WTC11 (cell line): ENCODE results near the gene NCAPD2. TPM values are rescaled to one million over a fixed set of nuclear protein-coding genes. Genes with fewer than 3 reads are reported as not detected.

Experiments
- ATAC-seq: fragments of 200-7000 bp; cut with Tn5 transposase; 2 replicates; pipeline ENCODE4 v1.10.0; 2021; ENCODE audit warnings: mild to moderate bottlenecking, moderate library complexity
- CTCF ChIA-PET: fragments of 300-600 bp; sonication (Branson Sonifier 250); formaldehyde crosslinking; loops from one replicate; lab custom pipeline; 2021; ENCODE audit warnings: antibody characterized with exemption; lab: Charles Lee
- POLR2A ChIA-PET: fragments of 350-600 bp; sonication (Branson Sonifier 250); formaldehyde crosslinking; loops from one replicate; lab custom pipeline; 2021; ENCODE audit warnings: antibody characterized with exemption; lab: Charles Lee
- DNase-seq: peaks from one replicate; pipeline ENCODE4 v3.0.0; 2021; ENCODE audit warnings: low spot score
- H3K27ac Mint-ChIP-seq: 2 replicates; pipeline ENCODE4 v1.8.0; 2021; ENCODE audit warnings: mixed read lengths
- H3K27me3 Mint-ChIP-seq: 2 replicates; pipeline ENCODE4 v1.8.0; 2021; ENCODE audit warnings: low read depth, mild to moderate bottlenecking, moderate library complexity, mixed read lengths
- H3K36me3 Mint-ChIP-seq: 2 replicates; pipeline ENCODE4 v1.8.0; 2021; ENCODE audit warnings: mixed read lengths
- H3K4me1 Mint-ChIP-seq: 2 replicates; pipeline ENCODE4 v1.8.0; 2022; ENCODE audit warnings: mixed read lengths
- H3K4me3 Mint-ChIP-seq: 2 replicates; pipeline ENCODE4 v1.8.0; 2021; ENCODE audit warnings: mild to moderate bottlenecking, moderate library complexity, mixed read lengths
- H3K9me3 Mint-ChIP-seq: 2 replicates; pipeline ENCODE4 v1.8.0; 2021; ENCODE audit warnings: mixed read lengths
- AR ChIP-seq: fragments of 250-450 bp; sonication (Bioruptor Pico); IDR thresholded peaks from 2 replicates; pipeline ENCODE4 v1.9.0; 2021; ENCODE audit warnings: mild to moderate bottlenecking
- ATF1 ChIP-seq: sonication (generic); formaldehyde crosslinking; IDR thresholded peaks from 2 replicates; pipeline ENCODE4 v1.8.1; 2023; ENCODE audit warnings: mild to moderate bottlenecking, moderate library complexity, missing genetic modification reagents
- CBFB ChIP-seq: sonication (generic); formaldehyde crosslinking; IDR thresholded peaks from 2 replicates; pipeline ENCODE4 v1.8.1; 2022; ENCODE audit warnings: mild to moderate bottlenecking, low read depth, missing genetic modification reagents
- CREM ChIP-seq: sonication (generic); formaldehyde crosslinking; IDR thresholded peaks from 2 replicates; pipeline ENCODE4 v1.8.1; 2022; ENCODE audit warnings: mild to moderate bottlenecking, missing genetic modification reagents, moderate library complexity
- ELF4 ChIP-seq: sonication (generic); formaldehyde crosslinking; IDR thresholded peaks from 2 replicates; pipeline ENCODE4 v1.8.1; 2022; ENCODE audit warnings: low read depth, mild to moderate bottlenecking, moderate library complexity, missing genetic modification reagents
- ESRRA ChIP-seq: sonication (generic); formaldehyde crosslinking; IDR thresholded peaks from 2 replicates; pipeline ENCODE4 v1.8.1; 2022; ENCODE audit warnings: mild to moderate bottlenecking, missing genetic modification reagents, borderline replicate concordance
- FOXJ3 ChIP-seq: sonication (generic); formaldehyde crosslinking; IDR thresholded peaks from 2 replicates; pipeline ENCODE4 v1.9.0; 2021; ENCODE audit warnings: missing genetic modification reagents, mild to moderate bottlenecking, borderline replicate concordance
- FOXK1 ChIP-seq: sonication (generic); formaldehyde crosslinking; IDR thresholded peaks from 2 replicates; pipeline ENCODE4 v1.8.0; 2022; ENCODE audit warnings: mild to moderate bottlenecking, moderate library complexity, missing genetic modification reagents
- GABPB1 ChIP-seq: sonication (generic); formaldehyde crosslinking; IDR thresholded peaks from 2 replicates; pipeline ENCODE4 v1.8.1; 2023; ENCODE audit warnings: mild to moderate bottlenecking, missing genetic modification reagents
- GRHL2 ChIP-seq: fragments of 250-450 bp; sonication (Bioruptor Pico); IDR thresholded peaks from 2 replicates; pipeline ENCODE4 v1.8.0; 2022; ENCODE audit warnings: mild to moderate bottlenecking, moderate library complexity; ENCODE audit not compliant: insufficient replicate concordance, severe bottlenecking
- GTF2I ChIP-seq: fragments of 250-450 bp; sonication (Bioruptor Pico); conservative IDR thresholded peaks from 2 replicates; pipeline ENCODE4 v1.4.0; 2021; ENCODE audit warnings: mild to moderate bottlenecking
- HMGA2 ChIP-seq: fragments of 250-450 bp; sonication (Bioruptor Pico); IDR thresholded peaks from 2 replicates; pipeline ENCODE4 v1.4.0; 2021; ENCODE audit warnings: mild to moderate bottlenecking, moderate library complexity
- IRF1 ChIP-seq: sonication (generic); formaldehyde crosslinking; IDR thresholded peaks from 2 replicates; pipeline ENCODE4 v1.8.0; 2023; ENCODE audit warnings: missing genetic modification reagents
- MXD4 ChIP-seq: fragments of 250-450 bp; sonication (Bioruptor Pico); IDR thresholded peaks from 2 replicates; pipeline ENCODE4 v1.8.0; 2021; ENCODE audit warnings: mild to moderate bottlenecking, moderate library complexity, borderline replicate concordance
- MYBL2 ChIP-seq: sonication (generic); formaldehyde crosslinking; IDR thresholded peaks from 2 replicates; pipeline ENCODE4 v1.8.1; 2023; ENCODE audit warnings: mild to moderate bottlenecking, moderate library complexity, missing genetic modification reagents
- NFATC4 ChIP-seq: fragments of 250-450 bp; sonication (Bioruptor Pico); IDR thresholded peaks from 2 replicates; pipeline ENCODE4 v1.9.0; 2021; ENCODE audit warnings: mild to moderate bottlenecking
- NFE2L1 ChIP-seq: sonication (generic); formaldehyde crosslinking; IDR thresholded peaks from 2 replicates; pipeline ENCODE4 v1.8.1; 2023; ENCODE audit warnings: missing genetic modification reagents
- NR1H2 ChIP-seq: sonication (generic); formaldehyde crosslinking; IDR thresholded peaks from 2 replicates; pipeline ENCODE4 v1.9.0; 2021; ENCODE audit warnings: mild to moderate bottlenecking, moderate library complexity, missing genetic modification reagents
- NR3C1 ChIP-seq: sonication (generic); formaldehyde crosslinking; conservative IDR thresholded peaks from 2 replicates; pipeline ENCODE4 v1.8.1; 2023; ENCODE audit warnings: low read depth, mild to moderate bottlenecking, missing genetic modification reagents
- OVOL2 ChIP-seq: fragments of 250-450 bp; sonication (Bioruptor Pico); IDR thresholded peaks from 2 replicates; pipeline ENCODE4 v1.9.0; 2021; ENCODE audit warnings: mild to moderate bottlenecking, borderline replicate concordance
- PRDM15 ChIP-seq: sonication (generic); formaldehyde crosslinking; IDR thresholded peaks from 2 replicates; pipeline ENCODE4 v1.8.0; 2022; ENCODE audit warnings: missing genetic modification reagents
- RORB ChIP-seq: fragments of 250-450 bp; sonication (Bioruptor Pico); IDR thresholded peaks from 2 replicates; pipeline ENCODE4 v1.9.0; 2021; ENCODE audit warnings: mild to moderate bottlenecking
- SOX15 ChIP-seq: fragments of 250-450 bp; sonication (Bioruptor Pico); IDR thresholded peaks from 2 replicates; pipeline ENCODE4 v1.9.0; 2021; ENCODE audit warnings: mild to moderate bottlenecking
- TEAD1 ChIP-seq: sonication (generic); formaldehyde crosslinking; IDR thresholded peaks from 2 replicates; pipeline ENCODE4 v1.8.0; 2022; ENCODE audit warnings: mild to moderate bottlenecking, missing genetic modification reagents
- TEAD4 ChIP-seq: sonication (generic); formaldehyde crosslinking; IDR thresholded peaks from 2 replicates; pipeline ENCODE4 v1.8.0; 2022; ENCODE audit warnings: mild to moderate bottlenecking, missing genetic modification reagents
- ZNF121 ChIP-seq: sonication (generic); formaldehyde crosslinking; IDR thresholded peaks from 2 replicates; pipeline ENCODE4 v1.8.0; 2023; ENCODE audit warnings: missing genetic modification reagents
- ZNF232 ChIP-seq: sonication (generic); formaldehyde crosslinking; IDR thresholded peaks from 2 replicates; pipeline ENCODE4 v1.8.0; 2022; ENCODE audit warnings: mild to moderate bottlenecking, missing genetic modification reagents
- ZNF281 ChIP-seq: sonication (generic); formaldehyde crosslinking; IDR thresholded peaks from 2 replicates; pipeline ENCODE4 v1.8.0; 2023; ENCODE audit warnings: mild to moderate bottlenecking, missing genetic modification reagents
- ZNF423 ChIP-seq: fragments of 250-450 bp; sonication (Bioruptor Pico); IDR thresholded peaks from 2 replicates; pipeline ENCODE4 v2.1.2; 2022; ENCODE audit warnings: mild to moderate bottlenecking, moderate library complexity
- total RNA-seq: library from RNA; stranded (reverse); gene quantifications from 3 replicates; pipeline ENCODE4 v1.2.3, GENCODE V29; 2021

NCAPD2 gene
- total RNA-seq, 1 experiment from 2014 or later: 141 TPM

- ChIA-PET POLR2A (interaction anchor here (0.5 to 1.6 kb wide), 25 partner anchors 19 to 319 kb away, joined by 3 to 23 read pairs (median 4); partner anchors contain the start of genes CHD4, MRPL51, NOP2 and SCNN1A), CTCF (interaction anchor here (0.5 to 1.6 kb wide), 11 partner anchors 20 to 115 kb away, joined by 3 to 7 read pairs (median 4); partner anchors contain the start of gene NOP2)
- Mint-ChIP-seq H3K36me3 (peaks cover 66% of the 10 kb centered on the region), H3K4me1 (peaks cover 39% of the 10 kb centered on the region), H3K27me3 (no peaks in the 10 kb centered on the region), H3K9me3 (no peaks in the 10 kb centered on the region), H3K27ac (peak within 1 kb of the TSS; percentile 99), H3K4me3 (peak within 1 kb of the TSS; percentile 87)
- ATAC-seq: peak; percentile 51
- peak; percentile 87 for DNase-seq
- TF ChIP-seq MXD4 (CRISPR knock-in tag): no peak
- TF ChIP-seq NR1H2 (CRISPR knock-in tag): no peak
- no peak for TF ChIP-seq NFATC4 (CRISPR knock-in tag)
- no peak for TF ChIP-seq NFE2L1
- TF ChIP-seq TEAD1 (CRISPR knock-in tag): no peak; the same call in 1 of the 2 replicates
- TF ChIP-seq ZNF423 (CRISPR knock-in tag): no peak
- no peak for TF ChIP-seq OVOL2 (CRISPR knock-in tag)
- TF ChIP-seq TEAD4 (CRISPR knock-in tag): no peak
- TF ChIP-seq NR3C1 (CRISPR knock-in tag): no peak
- no peak for TF ChIP-seq ZNF121
- no peak; the same call in none of the 2 replicates for TF ChIP-seq CREM (CRISPR knock-in tag)
- peak; percentile 74 for TF ChIP-seq GABPB1
- TF ChIP-seq HMGA2: no peak
- TF ChIP-seq AR (CRISPR knock-in tag): no peak
- no peak; the same call in 1 of the 2 replicates for TF ChIP-seq CBFB (CRISPR knock-in tag)
- TF ChIP-seq ELF4 (CRISPR knock-in tag): no peak
- no peak for TF ChIP-seq FOXJ3 (CRISPR knock-in tag)
- peak; percentile 9; the same call in 1 of the 2 replicates for TF ChIP-seq ZNF281 (CRISPR knock-in tag)
- no peak; the same call in 1 of the 2 replicates for TF ChIP-seq ESRRA
- TF ChIP-seq GTF2I (CRISPR knock-in tag): no peak
- peak; percentile 50; the same call in 1 of the 2 replicates for TF ChIP-seq MYBL2 (CRISPR knock-in tag)
- TF ChIP-seq RORB (CRISPR knock-in tag): no peak
- TF ChIP-seq PRDM15 (CRISPR knock-in tag): no peak
- no peak for TF ChIP-seq IRF1 (CRISPR knock-in tag)
- TF ChIP-seq ZNF232 (CRISPR knock-in tag): peak; percentile 54; the same call in 1 of the 2 replicates
- no peak for TF ChIP-seq SOX15 (CRISPR knock-in tag)
- TF ChIP-seq GRHL2 (CRISPR knock-in tag): no peak
- 0 out of 2 replicates have a peak, but pooled peaks have one; percentile 17 for TF ChIP-seq ATF1 (CRISPR knock-in tag)
- TF ChIP-seq FOXK1 (CRISPR knock-in tag): peak; percentile 58; the same call in 1 of the 2 replicates
Measured at GRCh38 chr12:6533923-6534694, 40.2 kb downstream of the NCAPD2 start, which contains the start of gene GAPDH. Gene GAPDH (plus strand): TSS chr12:6534517. CDS start chr12:6534833, 316 bp downstream.
